IMR-90 (cell line): Measurements from ENCODE around the gene CXCL6.

Experiments used
- BHLHE40 ChIP-seq: fragments of 150-350 bp; IDR thresholded peaks from 2 replicates; pipeline ENCODE4 v1.6.1; 2016; ENCODE audit warnings: mild to moderate bottlenecking, low read depth, low read length
- CTCF ChIP-seq: conservative IDR thresholded peaks from 2 replicates; pipeline ENCODE4 v1.5.1; 2012; ENCODE audit warnings: mild to moderate bottlenecking, low read depth, low read length, improper control_type of control experiment
- ELK1 ChIP-seq: fragments of 150-350 bp; IDR thresholded peaks from 2 replicates; pipeline ENCODE4 v1.6.1; 2016; ENCODE audit warnings: low read depth, mild to moderate bottlenecking, low read length, moderate library complexity, borderline replicate concordance
- MXI1 ChIP-seq: IDR thresholded peaks from 2 replicates; pipeline ENCODE4 v1.6.1; 2012; ENCODE audit warnings: low read depth, mild to moderate bottlenecking, low read length, moderate library complexity, borderline replicate concordance
- POLR2A ChIP-seq: IDR thresholded peaks from 2 replicates; pipeline ENCODE4 v1.6.1; 2012; ENCODE audit warnings: mild to moderate bottlenecking, low read depth, low read length
- SMC3 ChIP-seq: fragments of 150-350 bp; IDR thresholded peaks from 2 replicates; pipeline ENCODE4 v1.6.1; 2016; ENCODE audit warnings: low read depth, mild to moderate bottlenecking, antibody characterized with exemption, low read length, moderate library complexity

GRCh38 chr4:73855406-73855805 lies 18.9 kb downstream of the CXCL6 start:
- TF ChIP-seq POLR2A (no peak), BHLHE40 (no peak), CTCF (no peak), MXI1 (no peak), ELK1 (no peak), SMC3 (no peak)
